Upper lobe of left lung (tissue), 6 donors: ENCODE results near the gene VRK2. TPM values are rescaled to one million over a fixed set of nuclear protein-coding genes. Genes with fewer than 3 reads are reported as not detected.
"Not testable (repeated sequence)": the region's sequence is repeated elsewhere in the genome, so short reads cannot be mapped to it uniquely, and the experiment has no call there.

ENCODE experiments used
- ATAC-seq, 2 donors: fragments of 200-7000 bp; cut with Tn5 transposase; one replicate each; pipeline ENCODE4 v1.9.1; 2022; ENCODE audit warnings: mild to moderate bottlenecking in 2 of 2, moderate library complexity in 2 of 2; ENCODE audit not compliant: low FRiP score in 2 of 2
- DNase-seq, 2 donors: peaks; one replicate each; pipeline ENCODE4 v3.0.0-alpha.2; 2019 to 2020
- H3K27ac ChIP-seq, 4 donors: fragments of 200-600 bp; sonication (generic); one replicate each; pipeline ENCODE4 v1.5.1; 2016 to 2019
- H3K27me3 ChIP-seq, 4 donors: fragments of 200-600 bp; sonication (generic); one replicate each; pipeline ENCODE4 v1.5.1; 2017 to 2019
- H3K36me3 ChIP-seq, 4 donors: fragments of 200-600 bp; sonication (generic); one replicate each; pipeline ENCODE4 v1.5.1; 2016 to 2019
- H3K4me1 ChIP-seq, 4 donors: fragments of 200-600 bp; sonication (generic); one replicate each; pipeline ENCODE4 v1.5.1; 2018 to 2019
- H3K4me3 ChIP-seq, 4 donors: fragments of 200-600 bp; sonication (generic); one replicate each; pipeline ENCODE4 v1.5.1; 2017 to 2019; ENCODE audit warnings: mild to moderate bottlenecking in 2 of 4, moderate library complexity in 1 of 4
- H3K9me3 ChIP-seq, 4 donors: fragments of 200-600 bp; sonication (generic); one replicate each; pipeline ENCODE4 v1.5.1; 2018 to 2019
- CTCF ChIP-seq, 6 experiments: fragments of 450-650 bp in 4 of 6; fragments of 200-600 bp in 2 of 6; sonication (generic) in 2 of 6; IDR thresholded peaks; one replicate each; pipeline ENCODE4 v1.5.1; 2016 to 2019; ENCODE audit warnings: antibody characterized with exemption in 6 of 6
- EP300 ChIP-seq, 4 donors: sonication (generic); formaldehyde crosslinking; IDR thresholded peaks; one replicate each; pipeline ENCODE4 v1.5.1; 2017; ENCODE audit warnings: antibody characterized with exemption in 4 of 4, control low read depth in 2 of 4
- POLR2A ChIP-seq, 4 donors: fragments of 450-650 bp; IDR thresholded peaks; one replicate each; pipeline ENCODE4 v1.5.1; 2016 to 2017; ENCODE audit warnings: antibody characterized with exemption in 4 of 4, mild to moderate bottlenecking in 2 of 4
- POLR2AphosphoS5 ChIP-seq, 2 donors: sonication (generic); formaldehyde crosslinking; IDR thresholded peaks; one replicate each; pipeline ENCODE4 v1.5.1; 2017; ENCODE audit warnings: antibody characterized with exemption in 2 of 2
- WGBS, 2 donors: methylation state at CpG; one replicate each; pipeline ENCODE4 v1.1.5; 2017 to 2018; 5-methylcytosine and 5-hydroxymethylcytosine counted together
- total RNA-seq, 6 donors: library from RNA; depleted of rRNA in 4 of 6; stranded (reverse); fragments of >200 nt in 4 of 6; gene quantifications; one replicate each; pipeline versions ENCODE4 v1.1.0 to v1.2.1, GENCODE V29; 2016 to 2021
- donor health status: DM: no; HTN: no; CAD: no; lungs with moderate emphysema.
- donor health status: DM: no; HTN: yes; CAD: no; lungs with severe emphysema.

The VRK2 gene
- total RNA-seq, 6 donors from 2014 or later = 15.6 to 28.1 (median 22.8) TPM

- H3K36me3 ChIP-seq = no peaks in the 10 kb centered on the region
- TF ChIP-seq POLR2A (IDR thresholded peaks at IDR 0.05) = no peak
- no peak for TF ChIP-seq EP300 (IDR thresholded peaks at IDR 0.05)
- no peak for TF ChIP-seq CTCF (IDR thresholded peaks at IDR 0.05)
- no peak for TF ChIP-seq POLR2AphosphoS5 (IDR thresholded peaks at IDR 0.05)
- H3K4me1 ChIP-seq = no peaks in the 10 kb centered on the region
- DNase-seq (no peak), ATAC-seq (no peak)
- no peak overlapping the region for H3K4me3 ChIP-seq
- no peaks in the 10 kb centered on the region for H3K9me3 ChIP-seq
- H3K27ac ChIP-seq = no peak overlapping the region
- 95 to 98% methylated on average over 3 of the region's 3 CpGs for WGBS, 2 donors
- H3K27me3 ChIP-seq = no peaks in the 10 kb centered on the region
Observed at GRCh38 chr2:58073008-58073407, 26.4 kb downstream of the VRK2 start.

GRCh38 chr2:58073751-58074150, 27.1 kb downstream of the VRK2 start:
- no peaks in the 10 kb centered on the region for H3K27me3 ChIP-seq
- no peaks in the 10 kb centered on the region for H3K9me3 ChIP-seq
- no peaks in the 10 kb centered on the region for H3K4me1 ChIP-seq
- TF ChIP-seq POLR2AphosphoS5 (IDR thresholded peaks at IDR 0.05) = no peak
- H3K27ac ChIP-seq = no peak overlapping the region
- H3K36me3 ChIP-seq = no peaks in the 10 kb centered on the region
- 88 to 96% methylated on average over 3 of the region's 3 CpGs for WGBS, 2 donors
- no peak overlapping the region for H3K4me3 ChIP-seq
- no peak for ATAC-seq
- no peak for DNase-seq

- ATAC-seq (no peak), DNase-seq (no peak)
- Histone ChIP-seq H3K4me1 (no peaks in the 10 kb centered on the region), H3K4me3 (no peak overlapping the region), H3K36me3 (no peaks in the 10 kb centered on the region), H3K9me3 (no peaks in the 10 kb centered on the region), H3K27ac (no peak overlapping the region), H3K27me3 (no peaks in the 10 kb centered on the region)
- TF ChIP-seq POLR2A (IDR thresholded peaks at IDR 0.05) = no peak
- no peak for TF ChIP-seq CTCF (IDR thresholded peaks at IDR 0.05)
- TF ChIP-seq EP300 (IDR thresholded peaks at IDR 0.05) = no peak
- TF ChIP-seq POLR2AphosphoS5 (IDR thresholded peaks at IDR 0.05) = no peak
Observed at GRCh38 chr2:58081000-58081399, 34.4 kb downstream of the VRK2 start.

GRCh38 chr2:58089081-58089480, 42.5 kb downstream of the VRK2 start:
- WGBS, 2 donors = 82% methylated on average over 2 of the region's 2 CpGs

GRCh38 chr2:58092772-58093171, 46.2 kb downstream of the VRK2 start:
- not testable (repeated sequence) for H3K27me3 ChIP-seq, H3K4me3 ChIP-seq, DNase-seq, ATAC-seq, H3K9me3 ChIP-seq, H3K4me1 ChIP-seq, H3K27ac ChIP-seq
- H3K36me3 ChIP-seq = peaks cover 3 to 32% (median 6%) of the 10 kb centered on the region in 4 donors
- WGBS, 2 donors = 94 to 98% methylated on average over 4 of the region's 4 CpGs

More at GRCh38 chr2:58089081-58089480, 42.5 kb downstream of the VRK2 start:
- TF ChIP-seq EP300 (IDR thresholded peaks at IDR 0.05) (no peak), CTCF (IDR thresholded peaks at IDR 0.05) (no peak), POLR2AphosphoS5 (IDR thresholded peaks at IDR 0.05) (no peak), POLR2A (IDR thresholded peaks at IDR 0.05) (no peak)
- no peak overlapping the region for H3K4me3 ChIP-seq
- DNase-seq (no peak), ATAC-seq (no peak)
- no peaks in the 10 kb centered on the region for H3K9me3 ChIP-seq
- H3K4me1 ChIP-seq = no peaks in the 10 kb centered on the region
- peaks cover 3 to 32% (median 6%) of the 10 kb centered on the region in 4 donors for H3K36me3 ChIP-seq
- no peaks in the 10 kb centered on the region for H3K27me3 ChIP-seq
- no peak overlapping the region for H3K27ac ChIP-seq

- H3K4me1 ChIP-seq = no peaks in the 10 kb centered on the region
- H3K36me3 ChIP-seq = peaks cover 0 to 3% (median under 1%) of the 10 kb centered on the region in 4 donors
- peaks cover 0 to 9% (median 0%) of the 10 kb centered on the region in 4 donors for H3K9me3 ChIP-seq
- H3K4me3 ChIP-seq = no peak overlapping the region
- DNase-seq = no peak
- no peak for ATAC-seq
- TF ChIP-seq EP300 (IDR thresholded peaks at IDR 0.05) (no peak), POLR2A (IDR thresholded peaks at IDR 0.05) (no peak), POLR2AphosphoS5 (IDR thresholded peaks at IDR 0.05) (no peak), CTCF (IDR thresholded peaks at IDR 0.05) (no peak)
- no peaks in the 10 kb centered on the region for H3K27me3 ChIP-seq
- 82% methylated on average over 1 of the region's 1 CpG for WGBS, 2 donors
- H3K27ac ChIP-seq = no peak overlapping the region
Observed at GRCh38 chr2:58097025-58097424, 50.4 kb downstream of the VRK2 start.
